GM18873 (cell line): ENCODE measurements around the gene KIFC1.

ENCODE experiments used
- ATAC-seq: cut with Tn5 transposase; IDR thresholded peaks from one replicate; pipeline ENCODE4 v1.9.1; 2021; ENCODE audit warnings: mild to moderate bottlenecking, moderate library complexity, moderate number of reproducible peaks; ENCODE audit not compliant: unreplicated experiment, low FRiP score

Gene KIFC1

DNA sequence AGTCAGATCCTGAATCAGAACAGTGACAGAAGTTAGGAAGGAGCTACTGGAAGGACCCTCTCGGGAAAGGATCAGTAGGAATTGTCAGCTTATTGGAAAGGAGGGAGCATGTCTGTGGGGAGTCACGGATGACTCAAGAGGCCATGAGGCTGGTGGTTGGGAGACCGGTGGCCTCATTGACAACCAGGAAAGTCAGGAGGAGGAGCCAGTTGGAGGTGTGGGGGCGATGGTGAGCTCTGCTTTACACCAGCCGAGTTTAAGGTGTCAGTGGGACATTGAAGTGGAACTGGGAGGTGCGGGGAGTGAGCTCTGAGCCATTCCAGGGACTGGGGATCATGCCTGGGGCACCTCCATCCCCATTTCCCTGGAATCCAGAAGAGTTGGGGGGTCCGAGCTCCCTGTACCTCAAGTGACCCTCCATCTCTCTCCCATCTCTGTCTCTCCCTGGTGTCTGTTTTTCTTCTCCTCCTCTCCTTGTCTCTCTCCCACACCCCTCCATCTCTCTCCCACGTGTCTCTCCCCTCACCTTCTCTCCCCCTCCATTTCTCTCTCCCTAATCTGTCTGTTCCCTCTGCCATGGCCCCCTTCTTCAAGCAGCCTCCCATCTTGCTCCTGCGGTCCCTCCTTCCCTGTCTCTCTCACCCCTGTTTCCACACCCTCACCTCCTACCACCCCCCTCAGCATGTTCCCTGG is 48.5 kb downstream of the KIFC1 start:
- ATAC-seq, result no peak

DNA sequence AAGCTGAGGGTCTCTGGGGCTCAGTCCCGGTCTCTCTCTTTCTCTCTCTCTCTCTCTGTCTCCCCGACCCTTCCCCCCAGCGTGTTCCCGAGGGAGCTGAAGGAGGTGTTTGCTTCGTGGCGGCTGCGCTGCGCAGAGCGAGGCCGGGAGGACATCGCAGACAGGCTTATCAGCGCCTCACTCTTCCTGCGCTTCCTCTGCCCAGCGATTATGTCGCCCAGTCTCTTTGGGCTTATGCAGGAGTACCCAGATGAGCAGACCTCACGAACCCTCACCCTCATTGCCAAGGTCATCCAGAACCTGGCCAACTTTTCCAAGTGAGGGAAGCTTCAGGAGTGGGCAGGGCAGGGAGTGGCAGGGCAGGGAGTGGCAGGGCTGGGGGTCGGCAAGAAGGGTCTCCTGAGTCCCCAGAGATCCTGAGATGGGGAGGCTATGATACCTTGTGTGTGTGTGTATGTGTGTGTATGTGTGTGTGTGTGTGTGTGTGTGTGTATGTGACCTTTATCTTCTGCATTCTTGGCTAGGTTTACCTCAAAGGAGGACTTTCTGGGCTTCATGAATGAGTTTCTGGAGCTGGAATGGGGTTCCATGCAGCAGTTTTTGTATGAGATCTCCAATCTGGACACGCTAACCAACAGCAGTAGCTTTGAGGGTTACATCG is 49.2 kb downstream of the KIFC1 start:
- ATAC-seq, result no peak

DNA sequence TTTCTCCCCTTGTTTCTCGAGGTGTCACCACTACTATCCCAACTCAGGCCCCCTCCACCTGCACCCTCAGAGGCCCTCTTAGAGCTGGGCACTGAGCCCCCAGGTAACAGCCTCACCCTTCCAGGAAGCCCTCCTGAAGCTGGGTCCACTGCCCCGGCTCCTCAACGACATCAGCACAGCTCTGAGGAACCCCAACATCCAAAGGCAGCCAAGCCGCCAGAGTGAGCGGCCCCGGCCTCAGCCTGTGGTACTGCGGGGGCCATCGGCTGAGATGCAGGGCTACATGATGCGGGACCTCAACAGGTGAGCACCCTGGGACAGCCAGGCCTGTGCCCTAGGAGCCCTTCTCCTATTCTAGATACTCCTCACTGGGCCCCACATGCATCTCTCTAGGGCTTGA is 49.8 kb downstream of the KIFC1 start:
- ATAC-seq, result no peak

DNA sequence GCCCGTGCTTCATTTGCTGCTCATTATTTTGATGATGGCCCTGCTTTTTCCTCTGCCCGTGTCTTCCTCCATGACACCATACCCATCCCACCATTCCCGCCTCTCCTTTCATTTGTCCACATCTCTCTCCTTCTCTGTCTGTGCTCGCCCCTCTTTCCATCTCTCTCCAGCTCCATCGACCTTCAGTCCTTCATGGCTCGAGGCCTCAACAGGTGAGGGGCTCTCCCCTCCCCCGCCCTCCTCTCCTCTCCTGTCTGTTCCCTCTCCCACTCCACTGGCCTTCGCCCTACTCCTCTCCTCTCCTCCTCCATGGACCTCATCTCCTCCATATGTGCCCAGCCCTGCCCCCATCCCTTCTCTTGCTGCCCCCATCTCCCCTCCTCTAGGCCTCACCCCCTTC is 50.7 kb downstream of the KIFC1 start:
- no peak for ATAC-seq

DNA sequence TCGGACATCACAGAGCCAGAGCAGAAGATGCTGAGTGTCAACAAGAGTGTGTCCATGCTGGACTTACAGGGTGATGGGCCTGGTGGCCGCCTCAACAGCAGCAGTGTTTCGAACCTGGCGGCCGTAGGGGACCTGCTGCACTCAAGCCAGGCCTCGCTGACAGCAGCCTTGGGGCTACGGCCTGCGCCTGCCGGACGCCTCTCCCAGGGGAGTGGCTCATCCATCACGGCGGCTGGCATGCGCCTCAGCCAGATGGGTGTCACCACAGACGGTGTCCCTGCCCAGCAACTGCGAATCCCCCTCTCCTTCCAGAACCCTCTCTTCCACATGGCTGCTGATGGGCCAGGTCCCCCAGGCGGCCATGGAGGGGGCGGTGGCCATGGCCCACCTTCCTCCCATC is 51.4 kb downstream of the KIFC1 start:
- ATAC-seq, result no peak

DNA sequence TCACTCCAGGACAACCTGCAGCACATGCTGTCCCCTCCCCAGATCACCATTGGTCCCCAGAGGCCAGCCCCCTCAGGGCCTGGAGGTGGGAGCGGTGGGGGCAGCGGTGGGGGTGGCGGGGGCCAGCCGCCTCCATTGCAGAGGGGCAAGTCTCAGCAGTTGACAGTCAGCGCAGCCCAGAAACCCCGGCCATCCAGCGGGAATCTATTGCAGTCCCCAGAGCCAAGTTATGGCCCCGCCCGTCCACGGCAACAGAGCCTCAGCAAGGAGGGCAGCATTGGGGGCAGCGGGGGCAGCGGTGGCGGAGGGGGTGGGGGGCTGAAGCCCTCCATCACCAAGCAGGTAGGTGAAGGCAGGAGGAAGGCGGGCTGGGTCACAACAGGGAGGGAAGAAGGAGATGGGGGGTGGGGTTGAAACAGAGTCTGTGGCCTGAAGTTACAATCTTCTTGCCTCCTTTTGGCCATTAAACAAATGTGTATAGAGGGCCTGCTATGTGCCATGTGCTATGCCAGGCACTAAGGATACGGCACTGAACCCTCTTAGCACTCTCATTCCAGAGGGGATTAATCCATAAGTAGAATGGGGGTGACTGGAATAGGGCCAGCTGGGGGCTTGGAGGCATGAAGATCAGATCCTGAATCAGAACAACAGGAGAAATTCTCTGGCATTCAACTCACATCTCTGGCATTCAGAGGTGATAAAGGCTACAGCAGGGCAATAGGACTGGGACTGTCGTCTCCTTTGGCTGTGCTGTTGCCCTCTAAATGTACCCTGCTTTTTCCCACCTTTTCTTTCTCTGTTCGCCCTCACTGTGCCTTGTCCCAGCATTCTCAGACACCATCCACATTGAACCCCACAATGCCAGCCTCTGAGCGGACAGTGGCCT is 52.2 kb downstream of the KIFC1 start:
- no peak for ATAC-seq

DNA sequence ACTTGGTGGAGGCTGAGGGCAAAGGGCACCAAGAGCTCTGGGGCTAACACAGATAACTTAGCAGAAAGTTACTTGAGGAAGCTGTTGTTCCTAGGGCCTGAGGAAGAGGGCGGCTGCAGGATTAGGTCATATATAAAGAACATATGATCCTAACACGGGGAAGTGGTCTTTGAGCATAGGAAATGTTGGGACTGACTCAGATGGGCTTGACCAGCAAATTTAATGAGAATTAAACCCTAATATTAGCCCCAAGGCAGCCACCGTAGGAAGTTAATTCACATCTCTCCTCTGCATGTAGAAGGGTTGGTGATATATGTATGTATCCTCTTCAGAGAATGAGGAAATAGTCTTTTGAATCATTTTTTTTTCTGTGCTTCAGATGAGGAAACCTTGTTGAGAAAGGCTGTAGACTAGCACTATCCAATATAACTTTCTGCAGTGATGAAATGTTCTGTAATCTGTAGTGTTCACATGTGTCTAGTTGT is 53.5 kb downstream of the KIFC1 start:
- ATAC-seq, result no peak

DNA sequence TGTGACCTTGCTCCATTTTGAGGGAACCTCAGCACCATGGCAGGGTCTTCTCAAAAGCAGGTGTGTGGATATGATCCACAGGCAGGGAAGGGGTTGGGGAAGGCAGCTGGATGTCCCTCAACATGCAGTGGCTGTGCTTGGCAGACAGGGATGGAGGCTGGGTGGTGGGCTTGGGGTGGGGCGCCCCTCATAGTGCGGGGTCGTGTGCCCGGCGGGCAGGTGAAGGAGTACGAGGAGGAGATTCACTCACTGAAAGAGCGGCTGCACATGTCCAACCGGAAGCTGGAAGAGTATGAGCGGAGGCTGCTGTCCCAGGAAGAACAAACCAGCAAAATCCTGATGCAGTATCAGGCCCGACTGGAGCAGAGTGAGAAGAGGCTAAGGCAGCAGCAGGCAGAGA is 54.7 kb downstream of the KIFC1 start:
- no peak for ATAC-seq

DNA sequence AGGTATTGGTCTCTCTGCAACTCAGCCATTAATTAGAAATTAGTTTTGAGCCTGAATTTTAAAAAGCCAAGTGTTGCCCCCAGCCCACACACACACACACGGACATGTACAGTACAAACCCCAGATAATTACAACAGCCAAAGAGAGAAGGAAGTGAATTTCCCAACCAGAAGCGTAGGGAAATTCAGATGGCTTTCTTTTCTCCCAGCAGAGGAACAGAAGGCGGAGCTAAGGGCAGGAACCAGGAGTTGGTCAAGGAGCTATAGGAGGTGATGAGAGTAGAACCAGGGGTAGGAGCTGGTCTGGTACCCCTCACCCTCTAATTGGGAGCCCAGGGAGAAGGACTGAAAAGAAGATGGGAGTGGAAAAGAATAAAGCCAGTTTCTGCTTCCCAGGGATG is 58.8 kb downstream of the KIFC1 start:
- no peak for ATAC-seq

DNA sequence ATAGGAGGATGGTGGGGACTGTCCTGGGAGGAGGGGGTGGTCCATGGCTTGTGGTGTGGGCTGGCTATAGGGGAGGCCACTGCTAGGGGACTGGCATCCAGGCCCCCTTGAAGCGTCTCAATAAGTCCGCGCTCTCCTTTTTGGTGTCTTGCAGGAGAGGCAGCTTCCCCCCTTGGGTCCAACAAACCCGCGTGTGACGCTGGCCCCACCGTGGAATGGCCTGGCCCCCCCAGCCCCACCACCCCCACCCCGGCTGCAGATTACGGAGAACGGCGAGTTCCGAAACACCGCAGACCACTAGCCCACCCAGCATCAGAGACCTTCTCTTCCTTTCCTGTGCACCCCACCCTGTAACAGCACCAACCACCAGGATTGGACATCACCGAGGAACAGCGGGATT is 60.0 kb downstream of the KIFC1 start:
- no peak for ATAC-seq

DNA sequence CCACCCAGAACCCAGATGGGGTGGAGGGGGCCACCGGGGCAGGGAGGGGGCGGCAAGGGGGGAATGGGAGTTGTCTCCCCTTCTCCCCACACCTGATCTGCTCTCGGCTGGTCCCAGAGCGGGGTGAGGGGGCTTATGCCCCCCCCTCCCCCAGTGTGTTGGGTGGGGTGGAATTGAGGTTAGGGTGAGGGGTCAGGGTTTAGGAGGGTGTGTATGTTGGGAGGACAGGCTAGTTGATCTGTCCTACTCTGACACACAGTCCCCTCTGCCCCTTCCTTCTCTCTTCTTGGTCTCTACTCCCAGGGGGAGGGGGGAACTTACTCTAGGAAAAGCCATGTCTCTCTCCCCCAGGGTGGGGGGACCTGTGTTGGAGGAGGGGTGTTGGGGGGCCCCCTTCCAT is 60.9 kb downstream of the KIFC1 start:
- ATAC-seq, result no peak

DNA sequence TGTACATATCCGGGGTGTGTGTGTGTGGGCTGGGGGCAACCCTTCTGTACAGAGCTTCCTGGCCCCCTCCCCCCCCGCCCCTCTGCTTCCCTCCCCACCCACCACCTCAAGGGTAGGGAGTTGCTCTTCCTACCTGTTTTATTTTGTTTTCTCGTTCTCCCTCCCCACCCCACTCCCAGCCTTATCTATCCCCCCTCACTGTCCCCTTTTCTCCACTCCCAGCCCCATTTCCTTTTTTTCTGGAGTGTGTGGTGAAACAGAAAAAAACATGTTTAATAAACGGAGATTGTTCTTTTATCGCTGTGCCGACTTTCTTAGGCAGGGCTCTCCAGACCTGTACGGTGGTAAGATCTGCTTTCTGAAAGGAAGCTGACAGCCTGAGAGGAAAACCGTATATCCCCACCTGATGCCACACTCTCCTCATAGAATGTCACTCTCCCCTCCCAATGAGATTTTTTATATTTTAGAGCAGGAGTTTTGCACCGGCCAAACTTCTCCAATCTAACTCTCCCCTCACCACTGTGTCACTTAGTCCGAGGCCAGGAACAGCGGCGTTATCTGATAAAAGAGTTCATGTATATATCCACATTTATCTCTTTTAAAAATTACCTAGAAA is 61.9 kb downstream of the KIFC1 start:
- no peak for ATAC-seq

DNA sequence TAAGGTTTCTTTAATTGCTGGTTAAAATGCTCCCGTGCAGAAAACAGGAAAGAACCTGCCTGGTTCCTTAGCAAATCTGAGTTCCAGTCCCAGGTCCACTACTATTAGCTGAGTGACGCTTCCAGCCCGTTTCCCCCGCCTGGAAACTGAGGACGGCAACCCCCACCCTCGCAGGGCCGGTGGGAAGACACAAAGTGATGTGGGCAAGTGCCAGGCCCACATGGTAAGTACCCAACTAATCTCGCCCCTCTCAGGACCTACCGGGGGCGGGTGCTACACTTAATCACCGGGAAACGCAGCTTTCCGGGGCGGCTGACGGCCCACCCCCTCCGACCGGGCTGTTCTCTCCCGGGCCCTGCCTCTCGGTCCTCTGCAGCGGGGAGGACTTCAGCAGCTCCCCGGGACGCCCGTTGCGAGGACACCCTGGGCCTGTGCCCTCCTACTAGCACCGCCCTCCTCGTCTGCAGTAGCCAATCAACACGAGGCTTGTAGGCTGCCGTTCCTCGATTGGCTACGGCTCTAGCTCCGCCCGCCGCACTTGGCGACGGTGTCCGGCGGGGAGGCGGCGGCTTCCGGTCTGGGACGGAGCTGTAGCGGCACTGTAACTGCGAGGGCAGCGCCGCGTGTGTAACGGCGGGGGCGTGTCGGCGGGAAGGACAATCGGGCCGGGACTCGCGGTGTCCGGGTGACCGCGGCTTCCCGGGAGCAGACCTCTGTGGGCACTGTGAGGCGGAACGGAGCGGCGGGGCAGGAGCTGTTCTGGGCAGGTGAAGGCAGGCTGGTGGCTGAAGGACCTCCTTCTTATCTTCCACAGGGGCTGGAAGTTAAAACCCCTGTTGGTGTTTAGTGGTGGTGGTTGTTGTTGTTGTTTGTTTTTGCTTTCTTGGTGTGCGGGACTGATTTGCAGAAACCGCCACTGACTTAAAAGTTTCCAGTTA is 62.7 kb downstream of the KIFC1 start, which contains the start of gene ZBTB9:
Gene ZBTB9, plus strand, starts transcription at position 568 of the 938 bp plus-strand sequence. CDS start 525 bp downstream, outside the sequence.
- ATAC-seq, result peak; percentile 93

DNA sequence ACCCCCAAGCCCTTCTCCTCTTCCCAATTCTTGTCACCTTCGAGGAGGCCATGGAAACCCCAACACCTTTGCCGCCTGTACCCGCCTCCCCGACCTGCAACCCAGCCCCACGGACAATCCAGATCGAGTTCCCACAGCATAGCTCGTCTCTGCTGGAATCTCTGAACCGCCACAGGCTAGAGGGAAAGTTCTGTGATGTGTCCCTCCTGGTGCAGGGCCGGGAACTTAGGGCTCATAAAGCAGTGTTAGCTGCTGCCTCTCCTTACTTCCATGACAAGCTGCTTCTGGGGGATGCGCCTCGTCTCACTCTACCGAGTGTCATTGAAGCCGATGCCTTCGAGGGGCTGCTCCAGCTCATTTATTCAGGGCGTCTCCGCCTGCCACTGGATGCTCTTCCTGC is 63.4 kb downstream of the KIFC1 start:
- ATAC-seq, result no peak

DNA sequence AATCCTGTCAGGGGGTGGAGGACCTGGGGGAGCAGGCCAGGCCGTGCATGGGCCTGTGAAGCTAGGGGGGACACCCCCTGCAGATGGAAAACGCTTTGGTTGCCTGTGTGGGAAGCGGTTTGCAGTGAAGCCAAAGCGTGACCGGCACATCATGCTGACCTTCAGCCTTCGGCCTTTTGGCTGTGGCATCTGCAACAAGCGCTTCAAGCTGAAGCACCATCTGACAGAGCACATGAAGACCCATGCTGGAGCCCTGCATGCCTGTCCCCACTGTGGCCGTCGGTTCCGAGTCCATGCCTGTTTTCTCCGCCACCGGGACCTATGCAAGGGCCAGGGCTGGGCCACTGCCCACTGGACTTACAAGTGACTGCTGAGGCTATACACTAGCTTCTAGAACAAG is 64.5 kb downstream of the KIFC1 start:
- ATAC-seq, result no peak

DNA sequence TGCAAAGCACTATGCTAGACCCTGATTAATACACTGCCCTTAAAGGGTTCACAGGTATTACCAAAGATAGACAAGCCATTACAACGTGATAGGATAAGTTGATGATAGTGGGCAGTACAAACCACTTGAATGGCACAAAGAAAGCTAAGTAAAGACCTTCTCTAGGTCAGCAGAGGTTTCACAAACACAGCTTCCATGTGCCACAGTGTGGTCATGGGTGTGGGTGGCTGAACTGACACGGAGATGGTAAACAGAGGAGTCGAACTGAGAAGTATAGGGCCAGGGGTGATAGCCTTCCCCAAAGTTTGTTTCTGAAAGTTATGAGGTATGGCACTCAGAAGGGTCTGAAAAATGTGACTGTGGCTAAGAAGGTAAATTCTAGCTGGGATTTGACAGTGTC is 67.1 kb downstream of the KIFC1 start:
- no peak for ATAC-seq

DNA sequence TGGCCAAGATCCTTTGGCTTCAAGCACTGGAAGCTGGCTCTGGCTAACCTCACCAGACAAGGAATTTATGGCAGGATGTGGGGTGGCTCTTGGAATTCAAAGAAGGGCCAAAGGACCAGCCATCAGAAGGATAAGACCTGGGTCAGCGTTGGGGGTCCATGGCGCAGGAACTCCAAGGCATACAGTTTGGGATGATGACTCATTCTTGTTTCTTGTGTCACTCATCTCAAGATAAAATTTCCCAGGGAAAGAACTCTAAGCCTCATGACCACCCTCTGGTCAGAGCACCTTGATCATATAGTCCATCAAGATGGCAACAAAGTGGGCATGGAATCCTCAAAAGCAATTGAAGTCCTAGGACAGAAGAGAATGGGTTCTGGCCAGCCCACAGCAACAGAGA is 67.6 kb downstream of the KIFC1 start:
- no peak for ATAC-seq
